Body of pancreas (tissue), 4 donors: ENCODE data around the gene BIRC5. TPM values are rescaled to one million over a fixed set of nuclear protein-coding genes. Genes with fewer than 3 reads are reported as not detected.

ENCODE experiments used
- ATAC-seq: fragments of 150-250 bp; one replicate; pipeline ENCODE4 v1.9.1; 2016
- DNase-seq, 4 donors: peaks; one replicate each; pipeline ENCODE4 v3.0.0-alpha.2; 2019
- H3K27ac ChIP-seq, 4 donors: fragments of 200-600 bp; sonication (generic); 1 replicate in 3 of 4; 2 replicates in 1 of 4; pipeline versions ENCODE4 v1.5.1 to v1.6.1; 2016 to 2019; ENCODE audit warnings: mild to moderate bottlenecking in 1 of 4, mixed read lengths in 1 of 4, moderate library complexity in 1 of 4
- H3K27me3 ChIP-seq, 2 donors: fragments of 200-600 bp; sonication (generic); one replicate each; pipeline ENCODE4 v1.6.0; 2016; ENCODE audit warnings: mild to moderate bottlenecking in 1 of 2
- H3K36me3 ChIP-seq, 2 donors: fragments of 200-600 bp; sonication (generic); replicated peaks in 1 of 2; 2 replicates each; pipeline ENCODE4 v1.5.1; 2016; ENCODE audit warnings: low read depth in 2 of 2; ENCODE audit not compliant: insufficient read depth in 1 of 2
- H3K4me1 ChIP-seq: fragments of 200-600 bp; sonication (generic); one replicate; pipeline ENCODE4 v1.6.0; 2016
- H3K4me3 ChIP-seq, 2 donors: fragments of 200-600 bp; sonication (generic); 1 replicate in 1 of 2; 2 replicates in 1 of 2; pipeline ENCODE4 v1.5.1; 2016 to 2019
- H3K9me3 ChIP-seq, 3 donors: fragments of 200-600 bp; sonication (generic); 1 replicate in 2 of 3; 2 replicates in 1 of 3; pipeline ENCODE4 v1.5.1; 2016
- POLR2A ChIP-seq, 3 donors: fragments of 450-650 bp; IDR thresholded peaks; one replicate each; pipeline ENCODE4 v1.6.1; 2016; ENCODE audit warnings: antibody characterized with exemption in 3 of 3, mild to moderate bottlenecking in 2 of 3
- WGBS, 2 donors: methylation state at CpG; one replicate each; pipeline ENCODE4 v1.1.5; 2017; 5-methylcytosine and 5-hydroxymethylcytosine counted together
- intact Hi-C: fragments of 100-400 bp; cut with DNase I; formaldehyde crosslinking; loops from one replicate; pipeline ENCODE4 v1.15.1; 2023
- total RNA-seq, 2 donors: library from RNA; depleted of rRNA; stranded (reverse); fragments of >200 nt; gene quantifications; one replicate each; pipeline ENCODE4 v1.1.0, GENCODE V29; 2016
- TF ChIP-seq, protein P1 (sequence below), 7 experiments: fragments of 450-650 bp in 4 of 7; fragments of 200-600 bp in 3 of 7; sonication (generic) in 3 of 7; IDR thresholded peaks; one replicate each; pipeline ENCODE4 v1.5.1; 2016 to 2019; ENCODE audit warnings: antibody characterized with exemption in 7 of 7

BIRC5 gene
- total RNA-seq, 2 donors from 2014 or later = not detected

- no peak for TF ChIP-seq POLR2A (IDR thresholded peaks at IDR 0.05)
- TF ChIP-seq, protein P1, sequence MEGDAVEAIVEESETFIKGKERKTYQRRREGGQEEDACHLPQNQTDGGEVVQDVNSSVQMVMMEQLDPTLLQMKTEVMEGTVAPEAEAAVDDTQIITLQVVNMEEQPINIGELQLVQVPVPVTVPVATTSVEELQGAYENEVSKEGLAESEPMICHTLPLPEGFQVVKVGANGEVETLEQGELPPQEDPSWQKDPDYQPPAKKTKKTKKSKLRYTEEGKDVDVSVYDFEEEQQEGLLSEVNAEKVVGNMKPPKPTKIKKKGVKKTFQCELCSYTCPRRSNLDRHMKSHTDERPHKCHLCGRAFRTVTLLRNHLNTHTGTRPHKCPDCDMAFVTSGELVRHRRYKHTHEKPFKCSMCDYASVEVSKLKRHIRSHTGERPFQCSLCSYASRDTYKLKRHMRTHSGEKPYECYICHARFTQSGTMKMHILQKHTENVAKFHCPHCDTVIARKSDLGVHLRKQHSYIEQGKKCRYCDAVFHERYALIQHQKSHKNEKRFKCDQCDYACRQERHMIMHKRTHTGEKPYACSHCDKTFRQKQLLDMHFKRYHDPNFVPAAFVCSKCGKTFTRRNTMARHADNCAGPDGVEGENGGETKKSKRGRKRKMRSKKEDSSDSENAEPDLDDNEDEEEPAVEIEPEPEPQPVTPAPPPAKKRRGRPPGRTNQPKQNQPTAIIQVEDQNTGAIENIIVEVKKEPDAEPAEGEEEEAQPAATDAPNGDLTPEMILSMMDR (IDR thresholded peaks at IDR 0.05) = no peak
- no peak for ATAC-seq
- intact Hi-C loops = no loop called here
These were observed 30.1 kb upstream of the BIRC5 start for GRCh38 chr17:78183916-78184315.

GRCh38 chr17:78184351-78184750 is 29.7 kb upstream of the BIRC5 start:
- Histone ChIP-seq H3K4me1 (peaks cover 72% of the 10 kb centered on the region), H3K4me3 (no peak overlapping the region), H3K9me3 (no peaks in the 10 kb centered on the region), H3K27me3 (no peaks in the 10 kb centered on the region), H3K36me3 (no peaks in the 10 kb centered on the region), H3K27ac (peak overlapping the region; percentile 73 to 89 (median 79))
- 13 to 18% methylated on average over 5 to 10 of the region's 10 CpGs for WGBS, 2 donors
- ATAC-seq = no peak
- TF ChIP-seq, protein P1 (IDR thresholded peaks at IDR 0.05) = no peak
- TF ChIP-seq POLR2A (IDR thresholded peaks at IDR 0.05) = no peak
- intact Hi-C loops = no loop called here
- peak; percentile 57 to 80 (median 74) for DNase-seq

More at GRCh38 chr17:78183916-78184315, 30.1 kb upstream of the BIRC5 start:
- Histone ChIP-seq H3K9me3 (no peaks in the 10 kb centered on the region), H3K27ac (peak overlapping the region; percentile 73 to 89 (median 79)), H3K27me3 (no peaks in the 10 kb centered on the region), H3K4me1 (peaks cover 68% of the 10 kb centered on the region), H3K36me3 (no peaks in the 10 kb centered on the region), H3K4me3 (no peak overlapping the region)
- WGBS, 2 donors = 60 to 67% methylated on average over 9 to 12 of the region's 12 CpGs
- no peak for DNase-seq

DNA sequence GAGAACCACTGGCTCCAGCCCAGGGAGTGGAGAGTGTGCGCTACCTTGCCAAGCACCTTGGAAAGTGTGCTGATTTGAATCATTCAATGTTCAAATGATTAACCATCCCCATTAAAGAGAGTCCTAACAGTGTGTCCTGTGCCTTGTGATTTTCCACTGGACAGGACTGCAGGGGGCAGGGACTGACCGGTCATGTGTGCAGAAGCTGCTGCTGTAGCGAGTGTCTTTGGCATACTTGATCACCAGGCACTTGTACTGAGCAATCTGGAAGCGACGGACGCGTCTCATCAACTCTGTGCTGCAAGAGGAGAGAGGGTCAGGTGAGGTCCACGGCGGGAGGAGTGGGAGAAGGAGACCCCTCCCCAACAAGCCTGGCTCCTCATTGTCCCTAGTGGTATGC is 29.2 kb upstream of the BIRC5 start:
- Histone ChIP-seq H3K9me3 (no peaks in the 10 kb centered on the region), H3K27me3 (no peaks in the 10 kb centered on the region), H3K4me1 (peaks cover 77% of the 10 kb centered on the region), H3K4me3 (no peak overlapping the region), H3K27ac (peak overlapping the region; percentile 73 to 89 (median 79)), H3K36me3 (no peaks in the 10 kb centered on the region)
- TF ChIP-seq, protein P1 (IDR thresholded peaks at IDR 0.05) = no peak
- peak in 2 of 3 donors; percentile 16 to 40 for TF ChIP-seq POLR2A (IDR thresholded peaks at IDR 0.05)
- 10 to 22% methylated on average over 9 of the region's 9 CpGs for WGBS, 2 donors
- intact Hi-C loops = no loop called here
- DNase-seq (peak in 3 of 4 donors; percentile 52 to 62 (median 57)), ATAC-seq (peak; percentile 3)

- WGBS, 2 donors = 52 to 60% methylated on average over 7 to 10 of the region's 10 CpGs
- TF ChIP-seq POLR2A (IDR thresholded peaks at IDR 0.05) = no peak
- TF ChIP-seq, protein P1 (IDR thresholded peaks at IDR 0.05) = no peak
- peaks cover 90% of the 10 kb centered on the region for H3K4me1 ChIP-seq
- H3K27ac ChIP-seq = peak overlapping the region in 3 of 4 donors; percentile 62 to 89 (median 85)
- DNase-seq (peak in 1 of 4 donors; percentile 50), ATAC-seq (no peak)
- H3K27me3 ChIP-seq = no peaks in the 10 kb centered on the region
- no peaks in the 10 kb centered on the region for H3K36me3 ChIP-seq
- intact Hi-C loops = no loop called here
- no peaks in the 10 kb centered on the region for H3K9me3 ChIP-seq
- no peak overlapping the region for H3K4me3 ChIP-seq
These were observed 27.9 kb upstream of the BIRC5 start for GRCh38 chr17:78185981-78186691.
